GM13977 (cell line): Measurements from ENCODE around the gene CKMT1A.
"Not testable (repeated sequence)": the region's sequence is repeated elsewhere in the genome, so short reads cannot be mapped to it uniquely, and the experiment has no call there.

Experiments used
- DNase-seq: peaks from one replicate; pipeline ENCODE4 v3.0.0; 2012; ENCODE audit warnings: low spot score
- in situ Hi-C: fragments of 300-500 bp; cut with MboI; formaldehyde crosslinking; loops from one replicate; pipeline ENCODE4 v1.12.0; 2022; ENCODE audit warnings: low sequenced_read_pairs, low pct_unique_long_range_greater_than_20kb, mixed read lengths, inconsistent platforms; ENCODE audit not compliant: unreplicated experiment
- TF ChIP-seq, protein P1 (sequence below): IDR thresholded peaks from 2 replicates; pipeline ENCODE4 v1.5.1; 2012; ENCODE audit warnings: mild to moderate bottlenecking, control low read depth; ENCODE audit not compliant: insufficient read depth; ENCODE audit errors: extremely low read depth, missing control alignments

Gene CKMT1A

DNA sequence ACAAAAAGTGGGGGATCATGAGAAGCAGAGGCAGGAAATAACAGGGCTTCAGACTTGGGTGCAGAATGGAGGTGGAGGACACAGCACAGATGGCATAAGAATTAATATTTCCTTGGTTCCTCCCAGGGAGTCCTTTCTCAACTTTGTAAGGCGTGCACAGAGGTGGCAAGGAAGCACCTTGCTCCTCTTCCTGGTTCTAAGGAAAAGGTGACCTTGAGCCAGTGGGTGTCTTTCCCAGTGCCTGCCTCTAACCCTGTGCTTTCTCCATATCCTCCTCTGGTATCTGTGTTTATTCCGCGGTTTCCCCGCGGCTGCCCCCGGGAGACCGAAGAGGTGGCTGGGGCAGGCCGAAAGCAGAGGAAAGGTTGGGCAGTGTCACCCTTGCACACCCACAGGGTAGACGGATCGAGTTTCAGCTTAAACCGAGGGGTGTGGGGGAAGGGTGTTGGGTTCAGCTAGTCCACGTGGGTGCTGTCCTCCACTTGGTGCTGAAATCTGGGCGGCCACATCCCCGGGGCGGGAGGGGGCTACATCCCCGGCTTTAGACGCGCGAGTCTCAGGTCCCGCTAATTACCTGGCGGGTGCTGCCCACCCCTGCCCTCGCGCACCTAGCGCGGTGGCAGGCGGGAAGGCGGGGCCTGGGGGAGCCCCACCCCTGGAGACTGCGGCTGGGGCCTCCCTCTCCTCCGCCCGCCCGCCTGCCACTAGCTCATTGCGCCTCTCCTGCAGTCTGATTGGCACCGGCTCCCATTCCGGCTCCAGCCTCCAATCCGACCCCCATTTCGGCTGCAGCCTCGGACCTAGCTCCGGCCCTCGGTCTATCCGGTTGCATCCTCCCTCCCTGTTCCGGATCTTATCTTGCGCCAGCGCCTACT lies at the start of gene CKMT1A:
Gene CKMT1A, plus strand, starts transcription at position 712 of the 875 bp plus-strand sequence. CDS start 192 bp downstream, outside the sequence.
- DNase-seq, in situ Hi-C loops: not testable (repeated sequence)

DNA sequence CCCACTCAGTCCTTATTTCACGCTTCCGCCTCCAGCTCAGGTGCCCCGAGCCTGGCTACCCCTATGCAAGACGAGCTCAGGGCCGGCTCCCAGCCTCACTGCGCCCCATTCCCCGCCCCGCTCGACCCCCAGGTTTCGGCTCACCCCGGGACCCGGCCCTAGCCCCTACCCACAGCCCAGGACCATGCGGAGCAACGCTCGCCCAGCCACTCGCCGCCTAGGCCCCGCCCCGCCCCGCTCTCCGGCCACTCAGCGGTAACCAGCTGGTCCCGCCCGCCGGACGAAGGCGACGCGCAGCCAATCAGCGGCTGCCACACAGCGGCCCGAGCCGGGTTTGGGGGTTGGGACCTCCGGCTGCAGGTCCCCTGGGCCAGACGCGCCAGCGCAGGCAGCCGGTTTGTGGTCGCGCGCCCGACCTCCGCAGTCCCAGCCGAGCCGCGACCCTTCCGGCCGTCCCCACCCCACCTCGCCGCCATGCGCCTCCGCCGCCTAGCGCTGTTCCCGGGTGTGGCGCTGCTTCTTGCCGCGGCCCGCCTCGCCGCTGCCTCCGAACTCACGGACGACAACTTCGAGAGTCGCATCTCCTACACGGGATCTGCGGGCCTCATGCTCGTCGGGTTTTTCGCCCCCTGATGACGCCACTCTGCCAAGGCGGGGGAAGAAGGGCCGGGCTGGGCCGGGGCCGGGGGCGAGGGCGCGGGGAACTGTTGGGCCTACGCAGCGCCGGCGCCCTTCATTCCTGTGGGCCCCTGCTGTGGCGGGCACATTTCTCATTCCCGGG lies 44.8 kb upstream of the CKMT1A start, which contains the start of gene CATSPER2:
Gene CATSPER2, minus strand, starts transcription at position 196 of the 781 bp plus-strand sequence. CDS start 783 bp downstream, outside the sequence.
- in situ Hi-C loops: no loop called here
- no peak for DNase-seq
- TF ChIP-seq, protein P1, sequence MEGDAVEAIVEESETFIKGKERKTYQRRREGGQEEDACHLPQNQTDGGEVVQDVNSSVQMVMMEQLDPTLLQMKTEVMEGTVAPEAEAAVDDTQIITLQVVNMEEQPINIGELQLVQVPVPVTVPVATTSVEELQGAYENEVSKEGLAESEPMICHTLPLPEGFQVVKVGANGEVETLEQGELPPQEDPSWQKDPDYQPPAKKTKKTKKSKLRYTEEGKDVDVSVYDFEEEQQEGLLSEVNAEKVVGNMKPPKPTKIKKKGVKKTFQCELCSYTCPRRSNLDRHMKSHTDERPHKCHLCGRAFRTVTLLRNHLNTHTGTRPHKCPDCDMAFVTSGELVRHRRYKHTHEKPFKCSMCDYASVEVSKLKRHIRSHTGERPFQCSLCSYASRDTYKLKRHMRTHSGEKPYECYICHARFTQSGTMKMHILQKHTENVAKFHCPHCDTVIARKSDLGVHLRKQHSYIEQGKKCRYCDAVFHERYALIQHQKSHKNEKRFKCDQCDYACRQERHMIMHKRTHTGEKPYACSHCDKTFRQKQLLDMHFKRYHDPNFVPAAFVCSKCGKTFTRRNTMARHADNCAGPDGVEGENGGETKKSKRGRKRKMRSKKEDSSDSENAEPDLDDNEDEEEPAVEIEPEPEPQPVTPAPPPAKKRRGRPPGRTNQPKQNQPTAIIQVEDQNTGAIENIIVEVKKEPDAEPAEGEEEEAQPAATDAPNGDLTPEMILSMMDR: no peak

DNA sequence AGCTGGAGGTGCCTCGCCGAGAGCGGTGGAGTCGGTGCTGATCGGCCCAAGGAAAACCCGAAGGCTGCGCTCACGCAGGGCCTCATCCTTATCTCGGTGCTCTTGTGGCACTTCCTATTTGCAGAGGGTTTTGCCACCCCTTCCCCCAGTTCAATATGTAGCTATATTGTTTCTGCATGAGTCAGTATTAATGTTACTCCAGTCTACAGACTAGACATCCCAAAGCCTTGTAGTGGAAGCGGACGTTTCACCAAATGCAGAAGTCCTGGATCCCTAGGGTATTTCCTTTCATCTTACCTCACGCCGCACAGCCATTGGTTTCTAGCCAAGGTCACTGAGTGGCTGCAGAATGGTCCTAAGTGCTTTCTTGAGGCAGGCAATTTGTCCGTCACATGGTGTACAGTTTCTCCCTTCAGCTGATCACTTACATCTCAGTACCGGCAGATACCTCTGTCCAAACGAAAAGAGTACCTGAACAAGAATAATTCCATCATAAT lies 44.2 kb upstream of the CKMT1A start:
- in situ Hi-C loops, DNase-seq: not testable (repeated sequence)

DNA sequence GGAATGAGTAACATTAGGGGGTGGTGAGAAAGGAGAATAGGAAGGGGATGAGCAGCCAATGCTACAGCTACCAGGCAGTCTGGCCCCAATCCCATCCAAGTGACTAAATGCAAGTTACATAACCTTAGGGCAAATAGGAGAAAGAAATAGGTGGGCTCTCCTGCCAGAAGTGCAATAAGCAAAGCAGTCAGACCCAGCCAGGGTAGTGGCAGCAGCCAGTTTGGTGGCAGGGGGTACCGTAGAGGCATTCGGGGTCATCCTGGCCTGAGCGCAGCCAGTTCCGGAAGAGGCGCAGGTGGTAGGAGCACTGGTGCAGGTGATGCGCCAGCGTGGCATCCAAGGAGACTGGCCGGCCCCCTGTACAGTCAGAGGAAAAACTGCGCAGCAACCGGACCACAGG lies 33.9 kb upstream of the CKMT1A start:
- DNase-seq, in situ Hi-C loops: not testable (repeated sequence)

DNA sequence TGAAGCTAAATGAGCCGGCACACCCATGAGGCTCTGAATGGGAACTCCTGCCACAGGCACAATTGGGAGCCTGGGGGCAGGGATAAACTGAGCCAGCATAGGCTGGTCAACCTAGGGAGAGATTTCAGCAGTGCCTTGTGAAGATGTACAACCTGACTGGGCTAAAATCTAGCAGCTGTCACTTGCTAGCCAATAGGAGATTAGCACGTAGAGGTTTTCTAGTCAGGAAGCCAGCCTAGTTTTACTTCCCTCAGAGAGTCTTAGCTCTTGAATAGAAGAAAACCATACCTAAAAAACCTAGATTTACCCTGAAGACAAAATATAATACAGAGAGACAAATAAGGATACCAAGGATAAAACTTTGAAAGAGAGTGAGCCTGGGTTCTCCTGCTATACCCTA lies 31.4 kb upstream of the CKMT1A start:
- DNase-seq, in situ Hi-C loops: not testable (repeated sequence)

DNA sequence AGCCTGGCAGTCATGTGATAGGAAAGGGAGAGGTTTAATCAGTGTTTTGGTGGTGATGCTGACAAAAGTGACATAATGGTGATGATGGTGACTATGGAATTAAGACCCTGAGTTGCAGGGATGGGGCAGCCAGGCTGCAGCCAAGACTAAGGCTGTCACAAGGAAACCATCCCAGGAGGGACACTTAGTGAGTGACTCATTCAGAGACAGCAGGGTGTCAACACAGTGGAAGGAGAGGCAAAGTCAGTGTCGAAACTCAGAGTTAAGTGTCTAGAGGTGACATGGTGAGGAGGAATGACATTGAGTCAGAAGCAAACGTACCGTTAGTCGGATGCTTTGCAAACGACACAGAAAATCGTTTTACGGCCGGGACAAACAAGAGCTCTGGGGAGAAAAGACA lies 30.3 kb upstream of the CKMT1A start:
- DNase-seq, in situ Hi-C loops: not testable (repeated sequence)

DNA sequence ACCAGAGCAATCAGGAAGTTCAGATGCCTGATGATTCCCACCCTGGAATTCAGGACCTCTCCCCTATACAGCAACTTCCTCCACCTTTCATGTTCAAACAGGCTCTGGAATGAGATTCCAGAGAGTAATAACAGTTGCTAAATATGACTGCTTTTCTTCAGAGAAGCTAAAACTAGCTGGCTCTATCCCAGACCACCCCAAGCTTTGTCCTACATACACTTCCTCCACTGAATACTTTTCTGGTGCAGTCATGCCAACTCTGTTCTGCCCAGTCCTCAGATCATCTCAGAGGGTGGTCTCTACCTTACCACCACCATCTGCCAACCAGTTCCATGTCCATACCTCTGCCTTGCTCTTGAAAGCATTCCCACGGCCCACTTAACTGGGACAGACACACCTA lies 27.5 kb upstream of the CKMT1A start:
- in situ Hi-C loops, DNase-seq: not testable (repeated sequence)

DNA sequence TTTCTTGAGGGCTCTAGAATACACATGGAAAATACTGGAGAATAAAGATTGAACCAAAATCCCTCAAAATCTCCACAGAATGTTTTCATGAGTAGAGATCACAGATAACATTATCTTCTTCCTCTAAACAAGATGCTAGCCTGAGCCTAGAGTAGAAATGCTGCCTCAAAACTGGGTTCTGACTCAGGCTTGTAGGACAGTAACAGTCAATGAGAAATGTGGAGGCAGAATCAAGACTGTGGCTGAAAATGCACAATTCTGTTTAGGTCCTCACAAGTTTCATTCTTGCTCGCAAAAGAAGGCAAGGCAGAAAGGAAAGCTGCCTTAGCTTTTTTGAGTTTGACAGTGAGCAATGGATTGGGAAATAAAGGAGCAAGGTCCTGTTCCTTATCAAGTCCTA lies 19.5 kb upstream of the CKMT1A start:
- DNase-seq, in situ Hi-C loops: not testable (repeated sequence)

DNA sequence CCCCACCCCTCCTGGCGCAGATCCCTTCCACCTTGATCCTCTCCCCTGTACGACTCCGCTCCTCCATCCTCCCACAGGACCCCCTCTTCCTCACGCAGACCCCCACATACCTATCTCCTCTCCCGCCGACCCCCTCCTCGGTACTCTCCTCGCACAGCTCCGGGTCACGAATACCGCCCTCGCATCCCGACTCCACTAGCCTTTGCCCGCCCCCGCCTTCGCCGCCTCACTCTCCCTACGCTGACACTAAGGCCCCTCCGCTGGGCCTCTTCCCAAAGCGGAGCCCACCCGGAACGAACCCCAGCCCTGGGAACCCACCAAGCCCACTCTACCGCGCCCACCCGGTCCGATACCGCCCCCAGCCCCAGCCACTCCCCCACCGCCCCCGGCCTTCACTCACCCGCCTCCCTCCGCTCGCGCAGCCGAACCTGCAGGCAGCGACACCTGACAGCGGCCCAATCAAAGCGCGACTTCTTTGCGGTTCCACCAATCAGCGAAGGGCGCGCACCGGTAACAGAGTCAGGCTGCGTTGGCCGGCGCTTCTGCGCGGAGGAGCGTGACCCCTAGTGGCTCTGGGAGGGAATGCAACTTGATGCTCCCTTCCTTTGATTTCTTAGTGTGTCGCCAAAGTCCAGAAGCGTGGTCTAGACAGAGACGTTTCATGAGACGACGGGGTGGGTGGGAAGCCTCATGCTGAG lies 3.9 kb upstream of the CKMT1A start:
- DNase-seq, in situ Hi-C loops: not testable (repeated sequence)

DNA sequence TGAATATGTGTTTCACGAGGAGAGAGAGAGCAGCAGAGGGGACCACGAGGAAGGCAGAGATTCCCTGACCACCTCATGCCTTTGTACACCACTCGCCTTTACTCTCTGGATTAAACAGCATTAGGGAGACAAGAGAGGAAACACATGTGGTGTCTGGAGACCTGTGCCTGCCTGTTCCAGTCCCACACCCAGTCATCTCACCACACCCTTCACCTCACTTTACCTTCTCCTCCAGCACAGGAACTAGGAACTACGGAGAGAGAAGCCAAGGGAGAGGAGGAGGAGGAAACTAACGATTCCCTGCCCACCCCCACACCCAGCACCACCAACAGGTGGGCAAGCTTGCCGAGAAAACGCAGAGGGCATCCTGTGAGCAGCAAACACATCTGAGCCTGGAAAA lies 980 bp upstream of the CKMT1A start:
- DNase-seq, in situ Hi-C loops: not testable (repeated sequence)

DNA sequence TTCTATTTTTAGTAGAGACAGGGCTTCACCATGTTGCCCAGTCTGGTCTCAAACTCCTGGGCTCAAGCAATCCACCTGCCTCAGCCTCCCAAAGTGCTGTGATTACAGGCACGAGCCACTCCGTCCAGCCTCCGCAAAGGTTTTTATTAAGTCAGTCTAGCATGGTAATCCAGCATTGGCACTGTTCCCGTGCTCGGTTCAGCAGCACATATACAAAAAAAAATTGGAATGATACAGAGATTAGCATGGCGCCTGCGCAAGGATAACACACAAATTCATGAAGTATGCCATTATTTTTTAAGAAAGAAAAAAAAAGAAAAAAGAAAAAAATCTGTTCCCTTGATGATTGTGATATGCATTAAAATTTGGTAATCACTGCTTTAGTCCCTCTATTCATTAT lies 8.5 kb downstream of the CKMT1A start:
- no peak for DNase-seq
- TF ChIP-seq, protein P1: no peak
- in situ Hi-C loops: no loop called here
